A549 (cell line): ENCODE data around the gene CDC14B.

Experiments
- BCL3 ChIP-seq: fragments of >200 bp; sonication (Bioruptor Twin); formaldehyde crosslinking; IDR thresholded peaks from 3 replicates; pipeline ENCODE4 v1.6.1; 2016
- BHLHE40 ChIP-seq: IDR thresholded peaks from 2 replicates; pipeline ENCODE4 v1.6.1; 2012; ENCODE audit warnings: low read depth, low read length, inconsistent platforms
- CTCF ChIP-seq: fragments of >200 bp; sonication (Bioruptor Twin); formaldehyde crosslinking; IDR thresholded peaks from 3 replicates; pipeline ENCODE4 v1.5.1; 2016
- EHMT2 ChIP-seq: fragments of 200-600 bp; sonication (generic); IDR thresholded peaks from 2 replicates; pipeline ENCODE4 v1.6.1; 2016; ENCODE audit warnings: antibody characterized with exemption, low read depth, mild to moderate bottlenecking, moderate library complexity
- ESRRA ChIP-seq: fragments of 150-350 bp; IDR thresholded peaks from 2 replicates; pipeline ENCODE4 v1.6.1; 2014; ENCODE audit warnings: mild to moderate bottlenecking, low read length, borderline replicate concordance
- MYC ChIP-seq: IDR thresholded peaks from 2 replicates; pipeline ENCODE4 v1.6.1; 2012; ENCODE audit warnings: mild to moderate bottlenecking, inconsistent platforms, low read length, improper control_type of control experiment, borderline replicate concordance
- NFE2L2 ChIP-seq: fragments of 150-350 bp; conservative IDR thresholded peaks from 2 replicates; pipeline ENCODE4 v1.6.1; 2014; ENCODE audit warnings: low read length
- POLR2A ChIP-seq: IDR thresholded peaks from 2 replicates; pipeline ENCODE4 v1.6.1; 2012; ENCODE audit warnings: mild to moderate bottlenecking, low read length
- REST ChIP-seq: fragments of 200-600 bp; sonication (generic); IDR thresholded peaks from 2 replicates; pipeline ENCODE4 v1.6.1; 2016; ENCODE audit warnings: antibody characterized with exemption, mild to moderate bottlenecking, moderate library complexity
- SREBF2 ChIP-seq: fragments of 450-650 bp; IDR thresholded peaks from 2 replicates; pipeline ENCODE4 v1.6.1; 2014; ENCODE audit warnings: mild to moderate bottlenecking, moderate library complexity
- USF2 ChIP-seq: fragments of 450-650 bp; IDR thresholded peaks from 2 replicates; pipeline ENCODE4 v1.6.1; 2014; ENCODE audit warnings: antibody characterized with exemption
- ZFP36 ChIP-seq: fragments of 450-650 bp; IDR thresholded peaks from 2 replicates; pipeline ENCODE4 v1.6.1; 2014; ENCODE audit warnings: borderline replicate concordance; ENCODE audit not compliant: partially characterized antibody
- ZNF302 ChIP-seq: fragments of 250-450 bp; sonication (Bioruptor Pico); IDR thresholded peaks from 2 replicates; pipeline ENCODE4 v1.9.0; 2021; ENCODE audit warnings: inconsistent platforms, mild to moderate bottlenecking, moderate library complexity

- TF ChIP-seq BHLHE40 (no peak), REST (no peak), USF2 (no peak), POLR2A (no peak), ZNF302 (CRISPR knock-in tag) (no peak), MYC (no peak), CTCF (no peak), SREBF2 (no peak), ZFP36 (no peak), NFE2L2 (no peak), BCL3 (no peak), ESRRA (no peak), EHMT2 (no peak)
These were observed 158.8 kb downstream of the CDC14B start for GRCh38 chr9:96460882-96461281.
